ENCODE results near the gene RAB1B. TPM values are rescaled to one million over a fixed set of nuclear protein-coding genes. Genes with fewer than 3 reads are reported as not detected.
A peak's percentile ranks its signal among the peaks of the same experiment; 100 is the strongest.

RAB1B gene
- total and polyA plus RNA-seq, 12 donors = 117 to 153 (median 132) TPM

DNA sequence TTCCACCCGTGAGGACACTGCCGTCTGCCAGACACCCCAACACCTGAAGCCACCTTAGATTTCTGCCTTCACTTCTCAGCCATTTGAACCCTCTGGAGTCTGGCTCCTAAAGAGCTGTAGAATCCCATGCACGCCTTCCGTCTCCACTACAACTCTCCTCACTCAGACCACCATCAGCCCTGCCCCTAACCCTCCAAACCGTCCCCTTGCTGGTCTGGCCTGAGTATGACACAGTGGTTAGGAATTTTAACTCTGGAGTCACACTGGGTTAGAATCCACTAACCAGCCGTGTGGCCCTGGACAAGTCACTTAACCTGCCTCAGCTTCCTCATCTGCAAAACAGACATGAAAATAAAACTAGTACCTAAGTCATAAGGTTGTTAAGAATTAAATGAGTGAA, 12.6 kb downstream of the RAB1B start:
- Histone ChIP-seq H3K27me3 (peaks cover 0 to 6% (median 0%) of the 10 kb centered on the region in 7 donors), H3K36me3 (peaks cover 0 to 24% (median 2%) of the 10 kb centered on the region in 9 donors), H3K4me3 (no peak overlapping the region), H3K27ac (no peak overlapping the region), H3K4me1 (peaks cover 5 to 43% (median 25%) of the 10 kb centered on the region in 9 donors), H3K9me3 (no peaks in the 10 kb centered on the region)
- intact Hi-C loops (cut with DNase I) = loop anchor here in 3 of 10 donors (5.0 to 10.0 kb wide), 2 partner anchors 56 to 59 kb away; no protein-coding TSS in a partner anchor
- WGBS, 2 donors = 84 to 85% methylated on average over 6 of the region's 6 CpGs
- ATAC-seq = no peak
- no peak for TF ChIP-seq CTCF (IDR thresholded peaks at IDR 0.05)
- DNase-seq = no peak

GRCh38 chr11:66281776-66282467, 13.5 kb downstream of the RAB1B start:
- WGBS, 2 donors = 28 to 32% methylated on average over 20 of the region's 20 CpGs
- Histone ChIP-seq H3K36me3 (peaks cover 0 to 15% (median 0%) of the 10 kb centered on the region in 9 donors), H3K4me3 (no peak overlapping the region), H3K27me3 (peaks cover 0 to 6% (median 0%) of the 10 kb centered on the region in 7 donors), H3K4me1 (peaks cover 5 to 52% (median 28%) of the 10 kb centered on the region in 9 donors), H3K27ac (no peak overlapping the region), H3K9me3 (no peaks in the 10 kb centered on the region)
- intact Hi-C loops (cut with DNase I) = loop anchor here in 7 of 10 donors (1.0 to 10.0 kb wide), 4 partner anchors 57 to 60 kb away; no protein-coding TSS in a partner anchor
- peak in 1 of 8 donors; percentile 0 for ATAC-seq
- DNase-seq = no peak
- no peak for TF ChIP-seq CTCF (IDR thresholded peaks at IDR 0.05)

- H3K36me3 ChIP-seq = peaks cover 0 to 15% (median 0%) of the 10 kb centered on the region in 9 donors
- peak; percentile 83 to 99 (median 99) for TF ChIP-seq CTCF (IDR thresholded peaks at IDR 0.05)
- H3K27me3 ChIP-seq = peaks cover 0 to 6% (median 0%) of the 10 kb centered on the region in 7 donors
- intact Hi-C loops (cut with DNase I) = loop anchor here in 7 of 10 donors (1.0 to 10.0 kb wide), 4 partner anchors 58 to 60 kb away; no protein-coding TSS in a partner anchor
- no peaks in the 10 kb centered on the region for H3K9me3 ChIP-seq
- H3K4me1 ChIP-seq = peaks cover 5 to 56% (median 28%) of the 10 kb centered on the region in 9 donors
- H3K4me3 ChIP-seq = no peak overlapping the region
- ATAC-seq (peak; percentile 80 to 94 (median 88)), DNase-seq (peak; percentile 96 to 98)
- 15% methylated on average over 30 to 35 of the region's 35 CpGs for WGBS, 2 donors
- peak overlapping the region in 2 of 10 donors; percentile 0 to 21 for H3K27ac ChIP-seq
These were observed 14.3 kb downstream of the RAB1B start for GRCh38 chr11:66282468-66283455.

All from heart right ventricle (tissue), 16 donors.